Activated CD8-positive, alpha-beta memory T cell treated with anti-CD3 and anti-CD28 coated beads, Interleukin-2, amount 50 U/mL, for 48 hours (primary cell): ENCODE measurements around the gene EFNA2.

Source experiments
- DNase-seq: peaks from one replicate; pipeline ENCODE4 v3.0.0-alpha.2; 2020

Gene EFNA2

GRCh38 chr19:1260749-1261537 is 24.7 kb upstream of the EFNA2 start:
- DNase-seq: peak; percentile 98

GRCh38 chr19:1261538-1261797 is 24.2 kb upstream of the EFNA2 start:
- DNase-seq: peak; percentile 66

GRCh38 chr19:1261798-1262622 is 23.7 kb upstream of the EFNA2 start:
- DNase-seq: no peak

- no peak for DNase-seq
Measured at GRCh38 chr19:1262623-1263123, 23.0 kb upstream of the EFNA2 start.

GRCh38 chr19:1263188-1263587 is 22.5 kb upstream of the EFNA2 start:
- no peak for DNase-seq

GRCh38 chr19:1264801-1265614 is 20.7 kb upstream of the EFNA2 start:
- no peak for DNase-seq

GRCh38 chr19:1265615-1266128 is 20.0 kb upstream of the EFNA2 start:
- peak; percentile 77 for DNase-seq

- peak; percentile 95 for DNase-seq
Measured at GRCh38 chr19:1266129-1266915, 19.4 kb upstream of the EFNA2 start.

- DNase-seq: peak; percentile 94
Measured at GRCh38 chr19:1266916-1267476, 18.7 kb upstream of the EFNA2 start.

GRCh38 chr19:1267477-1268225 is 18.0 kb upstream of the EFNA2 start:
- no peak for DNase-seq

GRCh38 chr19:1268226-1269064 is 17.2 kb upstream of the EFNA2 start:
- DNase-seq: no peak

GRCh38 chr19:1269065-1269477 is 16.6 kb upstream of the EFNA2 start, which contains the start of gene CIRBP:
Gene CIRBP, plus strand, starts transcription at chr19:1269332. Its CDS starts 1,602 bp downstream, at chr19:1270934.
- peak; percentile 99 for DNase-seq

GRCh38 chr19:1269478-1270212 is 16.0 kb upstream of the EFNA2 start:
- peak; percentile 96 for DNase-seq

- DNase-seq: no peak
Measured at GRCh38 chr19:1270213-1270853, 15.3 kb upstream of the EFNA2 start.

GRCh38 chr19:1270854-1271527 is 14.7 kb upstream of the EFNA2 start:
- no peak for DNase-seq

GRCh38 chr19:1271528-1272422 is 13.9 kb upstream of the EFNA2 start:
- DNase-seq: no peak
